HEK293T (cell line): ENCODE measurements around the gene BACH2.

Experiments
- CTCF ChIA-PET: fragments of 350-600 bp; formaldehyde crosslinking; extraction: SDS; loops from one replicate; lab custom pipeline; 2021; ENCODE audit warnings: antibody characterized with exemption, inconsistent platforms; lab: Yijun Ruan, JAX
- POLR2A ChIA-PET: fragments of 350-600 bp; formaldehyde crosslinking; extraction: SDS; loops from one replicate; lab custom pipeline; 2020; ENCODE audit warnings: antibody characterized with exemption, inconsistent platforms; lab: Yijun Ruan, JAX
- DNase-seq: peaks from one replicate; pipeline ENCODE4 v3.0.0; 2012; ENCODE audit warnings: mixed read lengths; ENCODE audit errors: extremely low spot score
- ARNT ChIP-seq: fragments of 450-650 bp; IDR thresholded peaks from 2 replicates; pipeline ENCODE4 v1.6.1; 2017; ENCODE audit warnings: mild to moderate bottlenecking
- BHLHE40 ChIP-seq: fragments of 450-650 bp; IDR thresholded peaks from 2 replicates; pipeline ENCODE4 v1.6.1; 2016; ENCODE audit warnings: mild to moderate bottlenecking, moderate library complexity, borderline replicate concordance
- CTBP1 ChIP-seq: fragments of 450-650 bp; IDR thresholded peaks from 2 replicates; pipeline ENCODE4 v1.6.1; 2016; ENCODE audit warnings: borderline replicate concordance
- ELF4 ChIP-seq: fragments of 450-650 bp; IDR thresholded peaks from 2 replicates; pipeline ENCODE4 v1.6.1; 2017; ENCODE audit warnings: antibody characterized with exemption
- FOXA1 ChIP-seq: fragments of 450-650 bp; IDR thresholded peaks from 2 replicates; pipeline ENCODE4 v1.6.1; 2016; ENCODE audit warnings: mild to moderate bottlenecking
- FOXK2 ChIP-seq: fragments of 450-650 bp; IDR thresholded peaks from 2 replicates; pipeline ENCODE4 v1.6.1; 2016; ENCODE audit warnings: mild to moderate bottlenecking
- FOXM1 ChIP-seq: fragments of 450-650 bp; IDR thresholded peaks from 2 replicates; pipeline ENCODE4 v1.6.1; 2017; ENCODE audit warnings: mild to moderate bottlenecking, borderline replicate concordance
- HDGF ChIP-seq: fragments of 450-650 bp; IDR thresholded peaks from 2 replicates; pipeline ENCODE4 v1.6.1; 2017; ENCODE audit warnings: antibody characterized with exemption, borderline replicate concordance
- L3MBTL2 ChIP-seq: fragments of 450-650 bp; conservative IDR thresholded peaks from 2 replicates; pipeline ENCODE4 v1.6.1; 2016; ENCODE audit warnings: mild to moderate bottlenecking
- LEF1 ChIP-seq: fragments of 450-650 bp; IDR thresholded peaks from 2 replicates; pipeline ENCODE4 v1.6.1; 2017; ENCODE audit warnings: mild to moderate bottlenecking, borderline replicate concordance
- NFRKB ChIP-seq: fragments of 450-650 bp; IDR thresholded peaks from 2 replicates; pipeline ENCODE4 v1.6.1; 2016; ENCODE audit warnings: mild to moderate bottlenecking, moderate library complexity
- SP1 ChIP-seq: fragments of 450-650 bp; IDR thresholded peaks from 2 replicates; pipeline ENCODE4 v1.6.1; 2017
- SUZ12 ChIP-seq: fragments of 450-650 bp; IDR thresholded peaks from 2 replicates; pipeline ENCODE4 v1.6.1; 2016; ENCODE audit warnings: mild to moderate bottlenecking
- TARDBP ChIP-seq: fragments of 450-650 bp; IDR thresholded peaks from 2 replicates; pipeline ENCODE4 v1.6.1; 2016
- ZNF384 ChIP-seq: fragments of 450-650 bp; IDR thresholded peaks from 2 replicates; pipeline ENCODE4 v1.6.1; 2016
- TF ChIP-seq, protein P1 (sequence below): fragments of 450-650 bp; IDR thresholded peaks from 2 replicates; pipeline ENCODE4 v1.6.1; 2016

The BACH2 gene

DNA sequence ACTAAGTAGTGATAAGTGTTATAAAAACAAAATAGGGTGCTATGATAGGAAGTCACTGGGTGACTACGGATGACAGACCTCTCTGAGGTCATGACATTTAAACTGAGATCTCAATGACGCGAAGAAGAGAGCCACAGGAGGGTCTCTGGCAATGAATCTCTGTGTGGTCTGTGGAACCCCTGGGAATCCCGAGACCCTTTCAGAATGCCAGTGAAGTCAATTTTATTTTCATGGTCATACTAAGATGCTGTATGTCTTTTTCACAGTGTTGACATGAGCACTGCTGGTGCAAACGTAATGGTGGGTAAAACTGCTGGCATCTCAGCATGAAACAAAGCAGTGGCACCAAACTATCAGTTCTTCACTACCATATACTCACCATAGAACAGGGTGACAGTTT lies 247.3 kb downstream of the BACH2 start:
- CTCF ChIA-PET, result no interaction called here
- DNase-seq, result no peak
- POLR2A ChIA-PET, result no interaction called here
- TF ChIP-seq SP1 (no peak), LEF1 (no peak), ARNT (no peak), FOXM1 (no peak), ELF4 (no peak), SUZ12 (no peak), FOXA1 (no peak), BHLHE40 (no peak), FOXK2 (no peak), CTBP1 (no peak), TARDBP (no peak), HDGF (no peak), NFRKB (no peak), ZNF384 (no peak), L3MBTL2 (no peak)
- TF ChIP-seq, protein P1, sequence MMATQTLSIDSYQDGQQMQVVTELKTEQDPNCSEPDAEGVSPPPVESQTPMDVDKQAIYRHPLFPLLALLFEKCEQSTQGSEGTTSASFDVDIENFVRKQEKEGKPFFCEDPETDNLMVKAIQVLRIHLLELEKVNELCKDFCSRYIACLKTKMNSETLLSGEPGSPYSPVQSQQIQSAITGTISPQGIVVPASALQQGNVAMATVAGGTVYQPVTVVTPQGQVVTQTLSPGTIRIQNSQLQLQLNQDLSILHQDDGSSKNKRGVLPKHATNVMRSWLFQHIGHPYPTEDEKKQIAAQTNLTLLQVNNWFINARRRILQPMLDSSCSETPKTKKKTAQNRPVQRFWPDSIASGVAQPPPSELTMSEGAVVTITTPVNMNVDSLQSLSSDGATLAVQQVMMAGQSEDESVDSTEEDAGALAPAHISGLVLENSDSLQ, result no peak

GRCh38 chr6:90048206-90048967 lies 248.3 kb downstream of the BACH2 start:
- DNase-seq, result no peak
- ChIA-PET POLR2A (no interaction called here), CTCF (interaction anchor here (0.6 kb wide), 1 partner anchor 409 kb away, joined by 3 read pairs; no protein-coding TSS in a partner anchor)
- TF ChIP-seq, protein P1, result no peak
- TF ChIP-seq CTBP1 (no peak), FOXM1 (no peak), L3MBTL2 (no peak), FOXK2 (no peak), NFRKB (no peak), LEF1 (no peak), TARDBP (no peak), ELF4 (no peak), ARNT (no peak), ZNF384 (no peak), FOXA1 (no peak), SUZ12 (no peak), HDGF (no peak), BHLHE40 (no peak)

GRCh38 chr6:90045535-90045934 lies 251.1 kb downstream of the BACH2 start:
- DNase-seq, result no peak
- CTCF ChIA-PET, result no interaction called here
- POLR2A ChIA-PET, result no interaction called here
- no peak for TF ChIP-seq ELF4
- no peak for TF ChIP-seq ARNT

DNA sequence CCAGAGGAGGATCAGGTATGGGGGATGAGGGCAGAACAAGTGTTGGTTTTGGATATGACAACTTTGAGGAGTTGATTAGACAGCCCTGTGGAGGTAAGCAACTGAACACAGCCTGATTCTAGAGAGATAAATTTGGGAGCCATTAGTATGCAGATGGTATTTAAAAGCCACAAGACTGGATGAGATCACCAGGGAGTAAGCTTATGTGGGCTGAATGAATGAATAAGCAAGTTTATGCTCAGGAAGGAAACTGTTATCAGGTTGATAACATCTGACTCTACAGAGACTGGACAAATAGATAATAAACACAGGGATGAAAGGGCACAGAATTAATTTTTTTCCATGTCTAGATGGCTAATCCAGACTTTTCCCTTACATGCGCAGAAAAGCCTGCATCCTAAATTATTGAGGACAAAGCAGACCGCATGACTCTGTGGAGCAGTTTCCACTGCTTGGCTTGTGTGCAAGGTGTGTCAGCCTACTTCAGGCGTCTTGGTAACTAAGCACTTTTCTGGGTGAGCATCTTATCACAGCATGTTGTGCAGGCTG lies 251.7 kb downstream of the BACH2 start:
- TF ChIP-seq BHLHE40, result no peak
- no peak for TF ChIP-seq HDGF
- TF ChIP-seq CTBP1, result no peak
- TF ChIP-seq LEF1, result no peak
- no peak for TF ChIP-seq NFRKB
- ChIA-PET POLR2A (no interaction called here), CTCF (no interaction called here)
- no peak for DNase-seq

GRCh38 chr6:90044182-90044832 lies 252.3 kb downstream of the BACH2 start:
- TF ChIP-seq BHLHE40, result no peak
- no peak for TF ChIP-seq FOXA1
- TF ChIP-seq, protein P1, result no peak
- TF ChIP-seq CTBP1, result no peak
- TF ChIP-seq ARNT, result no peak
- TF ChIP-seq ZNF384, result no peak
- no peak for TF ChIP-seq FOXK2
- no peak for TF ChIP-seq LEF1
- no peak for TF ChIP-seq HDGF
- no peak for TF ChIP-seq TARDBP
- CTCF ChIA-PET, result no interaction called here
- DNase-seq, result no peak
- POLR2A ChIA-PET, result no interaction called here

GRCh38 chr6:90040931-90041330 lies 255.7 kb downstream of the BACH2 start:
- no peak for DNase-seq
- ChIA-PET CTCF (no interaction called here), POLR2A (no interaction called here)
- TF ChIP-seq LEF1 (no peak), HDGF (no peak), FOXM1 (no peak), L3MBTL2 (no peak), ELF4 (no peak), TARDBP (no peak), ARNT (no peak), SP1 (no peak), FOXK2 (no peak), NFRKB (no peak), BHLHE40 (no peak)
- TF ChIP-seq, protein P1, result no peak
